Keratinocyte (primary cell): ENCODE data around the gene KLF6. TPM values are rescaled to one million over a fixed set of nuclear protein-coding genes. Genes with fewer than 3 reads are reported as not detected.
A peak's percentile ranks its signal among the peaks of the same experiment; 100 is the strongest.

Experiments used
- DNase-seq: peaks from one replicate; pipeline ENCODE4 v3.0.0-alpha.2; 2011; ENCODE audit warnings: low read depth, missing footprints, low spot score
- FAIRE-seq: peaks from 2 replicates; lab custom pipeline; 2011; peaks lifted over from hg19 to GRCh38; lab: Jason Lieb, UNC
- H2AFZ ChIP-seq: 2 replicates; pipeline ENCODE4 v1.6.0; 2012; ENCODE audit warnings: low read length, control low read depth, inconsistent platforms; ENCODE audit not compliant: control insufficient read depth
- H3K27ac ChIP-seq: 2 replicates; pipeline ENCODE4 v1.5.1; 2011; ENCODE audit warnings: low read length; ENCODE audit not compliant: control insufficient read depth, insufficient read depth
- H3K27me3 ChIP-seq: 3 replicates; pipeline ENCODE4 v1.6.0; 2011; ENCODE audit warnings: low read length; ENCODE audit not compliant: control insufficient read depth, insufficient read depth; ENCODE audit errors: extremely low read depth
- H3K36me3 ChIP-seq, 2 experiments: 2 replicates in 1 of 2; 3 replicates in 1 of 2; pipeline ENCODE4 v1.5.1; 2011; ENCODE audit warnings: low read length in 2 of 2, mild to moderate bottlenecking in 1 of 2; ENCODE audit not compliant: control insufficient read depth in 2 of 2, insufficient read depth in 2 of 2; ENCODE audit errors: extremely low read depth in 1 of 2
- H3K4me1 ChIP-seq: 3 replicates; pipeline ENCODE4 v1.5.1; 2011; ENCODE audit warnings: low read length; ENCODE audit not compliant: control insufficient read depth, insufficient read depth; ENCODE audit errors: extremely low read depth
- H3K4me2 ChIP-seq: 3 replicates; pipeline ENCODE4 v1.6.0; 2011; ENCODE audit warnings: low read depth, low read length; ENCODE audit not compliant: control insufficient read depth, insufficient read depth; ENCODE audit errors: extremely low read depth
- H3K4me3 ChIP-seq, 3 experiments: fragments of 200-600 bp in 1 of 3; sonication (generic) in 1 of 3; 2 replicates in 2 of 3; 3 replicates in 1 of 3; pipeline ENCODE4 v1.5.1; 2011 to 2016; ENCODE audit warnings: low read length in 3 of 3, mild to moderate bottlenecking in 3 of 3, control low read depth in 2 of 3, inconsistent platforms in 1 of 3, low read depth in 1 of 3, mixed read lengths in 1 of 3, mixed run types in 1 of 3, moderate library complexity in 1 of 3; ENCODE audit not compliant: control insufficient read depth in 2 of 3, insufficient read depth in 2 of 3; ENCODE audit errors: extremely low read depth in 1 of 3
- H3K79me2 ChIP-seq: 2 replicates; pipeline ENCODE4 v1.6.0; 2012; ENCODE audit warnings: low read length; ENCODE audit not compliant: control insufficient read depth, insufficient read depth
- H3K9ac ChIP-seq: 3 replicates; pipeline ENCODE4 v1.6.0; 2011; ENCODE audit warnings: low read length; ENCODE audit not compliant: control insufficient read depth, insufficient read depth; ENCODE audit errors: extremely low read depth
- H3K9me1 ChIP-seq: 3 replicates; pipeline ENCODE4 v1.6.0; 2011; ENCODE audit warnings: low read length; ENCODE audit not compliant: control insufficient read depth, insufficient read depth; ENCODE audit errors: extremely low read depth
- H3K9me3 ChIP-seq: 2 replicates; pipeline ENCODE4 v1.5.1; 2012; ENCODE audit warnings: low read depth, low read length; ENCODE audit not compliant: control insufficient read depth
- H4K20me1 ChIP-seq: 3 replicates; pipeline ENCODE4 v1.6.0; 2011; ENCODE audit warnings: low read length; ENCODE audit not compliant: control insufficient read depth, insufficient read depth; ENCODE audit errors: extremely low read depth
- EZH2 ChIP-seq: IDR thresholded peaks from one replicate; pipeline ENCODE4 v1.6.1; 2012; ENCODE audit warnings: inconsistent platforms, mild to moderate bottlenecking, low read length, moderate library complexity
- dilution Hi-C: fragments of 300-500 bp; cut with MboI; formaldehyde crosslinking; loops from one replicate; pipeline ENCODE4 v1.7.0; 2020; ENCODE audit warnings: low sequenced_read_pairs; ENCODE audit not compliant: extremely low pct_ligation_motif_present
- polyA plus RNA-seq, 5 experiments: library from polyadenylated mRNA; depleted of rRNA in 3 of 5; stranded (reverse) in 3 of 5; stranded (forward) in 1 of 5; unstranded in 1 of 5; fragments of >200 nt; gene quantifications; 1 replicate in 1 of 5; 2 replicates in 3 of 5; 3 replicates in 1 of 5; pipeline versions ENCODE4 v1.2.1 to v1.2.3, GENCODE V29; 2011 to 2012; ENCODE audit warnings: missing spikeins in 2 of 5, low read depth in 1 of 5, low replicate concordance in 1 of 5
- TF ChIP-seq, protein P1 (sequence below), 3 experiments: IDR thresholded peaks in 1 of 3; conservative IDR thresholded peaks in 1 of 3; optimal IDR thresholded peaks in 1 of 3; 2 replicates in 2 of 3; 3 replicates in 1 of 3; pipeline versions ENCODE3 to v1.5.1; 2011; ENCODE audit warnings: low read length in 3 of 3, mild to moderate bottlenecking in 3 of 3, moderate library complexity in 2 of 3, control low read depth in 1 of 3, inconsistent platforms in 1 of 3; ENCODE audit not compliant: insufficient read depth in 2 of 3; ENCODE audit errors: extremely low read depth in 1 of 3

KLF6 gene
- polyA plus RNA-seq, 1 donor (not counting 4 experiments of a cell fraction or from before 2014, with no cell fraction given): 250 TPM

GRCh38 chr10:3780771-3781467, 4.1 kb downstream of the KLF6 start:
- Histone ChIP-seq H3K4me3 (peak overlapping the region; percentile 84 to 98 (median 90)), H3K4me1 (peaks cover 59% of the 10 kb centered on the region), H3K9me1 (no peaks in the 10 kb centered on the region), H3K79me2 (peaks cover 63% of the 10 kb centered on the region), H2AFZ (no peak overlapping the region), H3K9me3 (no peaks in the 10 kb centered on the region), H3K9ac (peak overlapping the region; percentile 96), H3K36me3 (peaks cover 46 to 64% of the 10 kb centered on the region in 2 experiments), H4K20me1 (peaks cover 44% of the 10 kb centered on the region), H3K27me3 (no peaks in the 10 kb centered on the region), H3K27ac (peak overlapping the region; percentile 100), H3K4me2 (peak overlapping the region; percentile 97)
- FAIRE-seq (no peak), DNase-seq (no peak)
- dilution Hi-C loops: no loop called here
- no peak for TF ChIP-seq EZH2
- TF ChIP-seq, protein P1, sequence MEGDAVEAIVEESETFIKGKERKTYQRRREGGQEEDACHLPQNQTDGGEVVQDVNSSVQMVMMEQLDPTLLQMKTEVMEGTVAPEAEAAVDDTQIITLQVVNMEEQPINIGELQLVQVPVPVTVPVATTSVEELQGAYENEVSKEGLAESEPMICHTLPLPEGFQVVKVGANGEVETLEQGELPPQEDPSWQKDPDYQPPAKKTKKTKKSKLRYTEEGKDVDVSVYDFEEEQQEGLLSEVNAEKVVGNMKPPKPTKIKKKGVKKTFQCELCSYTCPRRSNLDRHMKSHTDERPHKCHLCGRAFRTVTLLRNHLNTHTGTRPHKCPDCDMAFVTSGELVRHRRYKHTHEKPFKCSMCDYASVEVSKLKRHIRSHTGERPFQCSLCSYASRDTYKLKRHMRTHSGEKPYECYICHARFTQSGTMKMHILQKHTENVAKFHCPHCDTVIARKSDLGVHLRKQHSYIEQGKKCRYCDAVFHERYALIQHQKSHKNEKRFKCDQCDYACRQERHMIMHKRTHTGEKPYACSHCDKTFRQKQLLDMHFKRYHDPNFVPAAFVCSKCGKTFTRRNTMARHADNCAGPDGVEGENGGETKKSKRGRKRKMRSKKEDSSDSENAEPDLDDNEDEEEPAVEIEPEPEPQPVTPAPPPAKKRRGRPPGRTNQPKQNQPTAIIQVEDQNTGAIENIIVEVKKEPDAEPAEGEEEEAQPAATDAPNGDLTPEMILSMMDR (optimal IDR thresholded peaks at IDR 0.05 in 1 of 3, IDR thresholded peaks at IDR 0.05 in 1 of 3, conservative IDR thresholded peaks at IDR 0.05 in 1 of 3; ENCODE audit: extremely low read depth in 1 of 3, insufficient read depth in 2 of 3, low read length in 3 of 3): no peak

- Histone ChIP-seq H3K9ac (peak overlapping the region; percentile 96), H3K4me2 (peak overlapping the region; percentile 97), H2AFZ (no peak overlapping the region), H3K79me2 (peaks cover 61% of the 10 kb centered on the region), H3K36me3 (peaks cover 46 to 64% of the 10 kb centered on the region in 2 experiments), H3K27me3 (no peaks in the 10 kb centered on the region), H3K9me3 (no peaks in the 10 kb centered on the region), H3K27ac (peak overlapping the region; percentile 100), H3K4me1 (peaks cover 64% of the 10 kb centered on the region), H3K9me1 (no peaks in the 10 kb centered on the region), H3K4me3 (peak overlapping the region; percentile 84 to 98 (median 90)), H4K20me1 (peaks cover 44% of the 10 kb centered on the region)
- dilution Hi-C loops: no loop called here
- DNase-seq (no peak), FAIRE-seq (no peak)
- TF ChIP-seq, protein P1 (optimal IDR thresholded peaks at IDR 0.05 in 1 of 3, IDR thresholded peaks at IDR 0.05 in 1 of 3, conservative IDR thresholded peaks at IDR 0.05 in 1 of 3; ENCODE audit: extremely low read depth in 1 of 3, insufficient read depth in 2 of 3, low read length in 3 of 3): no peak
- no peak for TF ChIP-seq EZH2
Measured at GRCh38 chr10:3780021-3780770, 4.8 kb downstream of the KLF6 start.
